ENCODE results near the gene ZBTB20.

Gene ZBTB20

DNA sequence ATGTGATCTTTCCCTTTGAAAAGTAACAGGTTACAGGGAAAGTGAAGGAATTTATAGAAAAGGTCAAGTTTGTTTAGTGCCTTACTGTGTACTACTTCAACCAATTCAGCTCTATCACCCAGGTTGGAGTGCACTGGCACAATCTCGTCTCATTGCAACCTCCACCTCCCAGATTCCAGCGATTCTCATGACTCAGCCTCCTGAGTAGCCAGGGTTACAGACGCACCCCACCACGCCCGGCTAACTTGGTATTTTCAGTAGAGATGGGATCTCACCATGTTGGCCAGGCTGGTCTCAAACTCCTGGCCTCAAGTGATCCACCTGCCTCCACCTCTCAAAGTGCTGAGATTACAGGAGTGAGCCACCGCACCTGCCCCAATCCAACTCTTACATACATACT lies 279.7 kb downstream of the ZBTB20 start:
- DNase-seq, result no peak

DNA sequence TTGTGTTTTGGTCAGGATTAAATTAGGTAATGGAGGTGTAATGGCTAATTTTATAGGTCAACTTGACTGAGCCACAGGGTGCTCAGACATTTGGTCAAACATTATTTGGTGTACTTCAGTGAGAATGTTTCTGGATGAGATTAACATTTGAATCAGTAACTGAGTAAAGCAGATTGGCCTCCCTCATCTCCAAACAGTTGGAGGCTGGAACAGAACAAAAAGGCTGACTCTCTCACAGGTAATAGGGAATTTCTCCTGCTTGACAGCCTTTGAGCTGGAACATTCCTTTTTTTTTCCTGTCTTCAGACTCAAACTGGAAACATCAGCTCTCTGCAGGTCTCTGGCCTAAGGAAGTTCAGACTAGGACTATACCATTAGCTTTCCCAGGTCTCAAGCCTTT lies 280.7 kb downstream of the ZBTB20 start:
- no peak for DNase-seq

DNA sequence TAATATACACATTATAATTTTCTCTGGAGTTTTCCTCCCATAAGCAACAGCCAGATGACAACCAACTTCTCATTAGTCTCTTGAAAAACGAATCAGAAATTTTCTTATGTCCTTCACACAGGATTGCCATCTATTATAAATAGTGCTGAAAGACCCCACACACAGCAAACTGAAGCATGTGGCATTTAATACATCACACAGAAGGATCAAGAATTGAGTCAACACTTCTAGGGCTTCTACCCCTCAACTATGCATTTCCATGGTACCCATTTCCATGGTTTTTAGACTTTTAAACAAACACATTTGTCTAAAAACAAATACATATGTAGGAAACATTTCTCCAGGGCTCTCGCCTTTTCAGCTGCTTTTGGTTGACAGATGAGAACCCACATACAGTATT lies 282.1 kb downstream of the ZBTB20 start:
- no peak for DNase-seq

DNA sequence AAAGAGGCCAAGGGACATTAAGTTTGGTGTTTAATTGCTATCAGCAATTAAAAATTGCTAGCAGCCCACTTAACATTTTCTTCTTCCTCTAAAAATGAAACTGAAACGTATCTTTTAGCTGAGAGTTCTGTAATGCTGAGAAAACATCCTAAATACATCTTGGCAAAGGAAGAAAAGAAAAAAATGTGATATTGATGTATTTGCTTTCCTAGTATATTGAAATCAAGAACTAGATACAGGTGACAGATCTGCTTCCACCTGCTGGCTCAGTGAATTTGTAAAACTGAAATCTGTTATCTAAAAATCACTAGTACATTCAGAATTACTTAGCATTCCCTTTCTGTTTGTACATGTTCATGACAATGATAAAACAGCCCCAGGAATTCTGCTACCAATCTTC lies 283.2 kb downstream of the ZBTB20 start:
- DNase-seq, result peak in 1 of 2 donors; percentile 11

DNA sequence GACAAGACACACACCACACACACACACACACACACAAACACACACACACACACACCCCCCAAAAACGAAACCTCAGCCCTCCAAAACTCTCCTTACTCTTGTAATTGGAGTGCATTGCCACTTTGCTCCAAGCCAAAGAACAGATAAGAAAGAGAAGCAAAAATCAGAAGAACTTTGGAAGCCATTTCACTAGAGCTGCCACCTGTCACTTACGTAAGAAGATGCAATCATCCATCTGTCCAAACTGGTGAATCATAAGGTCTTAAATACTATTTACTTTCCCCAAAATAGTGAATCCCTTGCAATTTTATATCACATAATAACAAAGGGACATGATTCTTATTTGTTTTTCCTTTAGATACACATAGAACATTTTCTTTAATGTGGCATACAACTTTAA lies 285.4 kb downstream of the ZBTB20 start:
- no peak for DNase-seq

DNA sequence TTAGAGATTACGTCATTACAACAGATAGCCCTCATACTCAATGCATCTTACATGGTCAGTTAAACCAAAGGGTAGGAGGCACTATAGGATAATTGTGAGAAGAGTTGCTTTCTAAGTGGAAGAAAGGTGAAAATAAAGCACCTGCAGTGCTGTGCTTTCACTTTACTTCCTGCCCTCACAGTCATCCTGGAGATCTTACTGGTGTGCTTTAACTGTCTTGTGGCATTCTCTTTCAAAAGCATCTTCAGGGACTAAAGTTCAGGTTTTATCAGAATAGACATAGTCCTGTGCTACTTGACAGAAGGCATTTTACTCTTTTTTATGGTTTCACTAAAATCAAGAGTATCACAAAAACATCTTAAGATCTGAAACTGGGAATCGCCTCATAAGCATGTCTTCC lies 286.6 kb downstream of the ZBTB20 start:
- DNase-seq, result no peak

DNA sequence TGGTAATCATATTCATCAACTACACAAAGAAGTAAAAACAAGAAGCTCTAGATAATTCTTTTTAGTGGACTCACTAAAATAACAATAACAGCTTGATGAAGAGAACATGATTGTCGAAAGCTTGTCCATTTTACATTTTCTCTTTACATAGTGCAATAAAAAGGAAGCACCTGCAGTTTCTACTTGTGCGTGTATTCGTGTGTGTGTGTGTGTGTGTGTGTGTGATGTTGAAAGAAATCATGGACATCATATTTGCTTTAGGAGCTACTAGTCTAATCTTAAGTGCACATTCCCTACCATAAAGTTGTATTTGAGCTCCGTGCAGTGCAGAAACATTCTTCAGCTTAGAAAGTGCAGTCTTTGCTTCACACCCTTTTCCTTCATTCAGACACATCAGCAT lies 288.8 kb downstream of the ZBTB20 start:
- no peak for DNase-seq

DNA sequence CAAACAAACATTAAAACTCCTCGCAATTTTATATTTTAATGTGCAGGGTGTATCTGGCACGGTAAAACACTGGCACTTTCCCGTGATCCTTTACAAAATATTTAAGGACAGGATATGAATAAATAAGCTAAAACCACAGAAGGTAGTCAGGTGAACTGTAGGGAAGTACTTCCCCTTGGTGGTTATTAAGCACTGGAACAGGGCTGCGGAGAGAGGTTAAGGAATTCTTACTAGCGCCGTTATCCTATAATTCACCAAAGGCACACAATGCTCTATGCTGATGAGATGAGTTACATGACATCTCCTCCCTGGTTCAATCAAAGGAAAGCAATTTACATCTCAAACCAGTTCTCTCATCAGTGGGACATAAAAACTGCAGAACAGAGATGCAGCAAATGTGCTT lies 289.8 kb downstream of the ZBTB20 start:
- DNase-seq, result no peak

DNA sequence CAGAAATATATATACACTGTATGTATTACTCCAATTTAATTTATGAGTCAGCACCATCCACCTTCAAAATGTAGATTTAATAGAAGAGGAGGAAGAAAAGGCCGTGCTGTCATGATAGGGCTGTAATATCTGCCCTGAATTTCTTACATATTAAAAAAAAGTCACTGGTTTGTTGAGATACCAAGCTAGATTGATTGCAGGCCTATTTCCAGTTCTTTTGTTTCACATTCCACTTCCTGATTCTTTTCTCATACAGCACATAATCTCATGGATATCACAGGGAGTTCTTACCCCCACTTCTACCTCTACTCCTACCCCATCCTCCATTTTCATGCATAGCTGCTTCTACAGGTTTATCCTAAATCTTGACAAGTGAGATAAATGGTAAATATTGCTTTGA lies 290.3 kb downstream of the ZBTB20 start:
- DNase-seq, result no peak

DNA sequence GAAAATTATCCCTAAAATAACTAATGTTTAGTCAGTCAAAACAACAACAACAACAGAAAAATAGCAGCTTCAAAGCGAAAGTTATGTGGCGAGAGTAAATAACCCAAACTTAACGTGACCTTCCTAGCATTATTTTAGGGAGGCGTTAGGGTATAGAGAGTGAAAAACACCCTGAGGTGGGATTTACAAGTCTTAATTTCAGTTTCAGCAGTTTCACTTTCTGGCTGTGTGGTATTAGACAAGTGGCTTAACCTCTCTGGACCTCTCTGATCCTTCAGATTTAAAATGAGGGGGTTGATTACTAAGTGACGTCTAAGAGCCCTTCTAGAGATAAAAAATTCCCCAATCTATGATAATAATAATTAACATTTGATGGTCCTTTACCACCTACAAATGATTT lies 291.2 kb downstream of the ZBTB20 start:
- DNase-seq, result no peak

DNA sequence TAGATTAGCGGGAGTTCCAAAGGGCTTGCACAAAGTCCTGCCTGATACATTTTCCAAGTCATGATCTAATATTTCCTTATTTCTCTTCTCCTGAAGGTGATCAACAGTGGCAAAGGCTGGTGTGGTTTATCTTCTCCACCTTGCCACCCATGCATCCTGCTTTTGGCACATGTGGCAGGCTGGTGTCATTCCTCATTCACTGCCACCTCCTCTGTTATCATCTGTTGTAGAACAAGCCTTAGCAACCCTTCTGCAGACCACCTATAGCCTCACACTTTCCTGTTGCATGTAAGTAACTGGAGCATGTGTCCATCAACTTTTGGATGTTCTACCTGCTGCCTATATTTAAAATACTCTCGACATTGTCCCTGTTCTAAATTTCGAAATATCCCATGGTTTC lies 294.1 kb downstream of the ZBTB20 start:
- no peak for DNase-seq

DNA sequence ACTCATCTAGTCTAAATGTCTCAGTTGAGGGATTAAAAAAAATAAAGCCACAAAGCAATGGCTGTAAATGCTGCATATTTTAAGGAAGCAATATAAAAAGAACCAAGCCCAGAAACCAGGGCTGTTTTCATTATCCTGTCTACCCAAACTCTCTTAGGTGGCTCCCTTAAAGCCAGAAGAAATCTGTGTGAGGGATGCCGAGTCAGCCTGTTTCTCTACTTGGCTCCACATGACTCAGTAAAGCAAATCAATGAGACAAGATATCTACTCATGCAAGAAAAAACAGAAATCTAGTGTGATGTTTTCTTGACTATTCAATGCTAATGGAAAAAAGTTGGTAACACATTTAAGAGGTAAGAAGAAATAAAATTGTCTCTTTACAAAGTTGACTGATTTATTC lies 296.2 kb downstream of the ZBTB20 start:
- DNase-seq, result no peak

DNA sequence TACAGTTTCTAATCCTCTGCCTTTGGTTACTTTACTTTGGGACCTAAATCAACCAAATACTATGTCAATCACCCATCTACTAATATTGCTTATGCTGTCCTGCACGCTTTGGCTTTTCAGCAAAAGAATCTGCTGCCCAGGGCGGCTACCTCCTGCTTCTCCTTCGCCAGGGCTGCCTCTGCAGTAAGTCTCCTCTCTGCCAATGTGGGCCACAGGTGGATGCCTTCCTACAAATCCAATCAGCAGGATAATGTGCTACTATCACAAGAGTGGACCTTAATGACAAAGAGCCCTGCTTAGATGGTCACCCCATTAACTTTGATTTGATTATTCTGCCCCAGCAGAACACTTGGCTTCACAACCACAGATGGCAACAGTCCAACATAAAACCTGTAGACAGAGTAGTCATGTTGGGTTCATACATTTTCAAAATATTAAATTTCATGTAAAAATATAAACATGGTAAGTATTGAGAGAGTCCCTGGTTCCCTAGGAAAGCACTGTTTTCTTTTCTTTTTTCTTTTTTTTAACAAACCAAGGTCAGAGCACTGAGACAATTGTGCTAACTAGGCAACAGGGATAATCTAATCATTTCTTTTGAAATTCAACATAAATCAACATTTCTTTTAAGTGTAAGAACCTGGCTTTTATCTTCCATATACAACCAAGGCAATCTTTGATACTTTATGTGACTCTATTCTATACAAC lies 298.3 kb downstream of the ZBTB20 start:
- DNase-seq, result no peak

DNA sequence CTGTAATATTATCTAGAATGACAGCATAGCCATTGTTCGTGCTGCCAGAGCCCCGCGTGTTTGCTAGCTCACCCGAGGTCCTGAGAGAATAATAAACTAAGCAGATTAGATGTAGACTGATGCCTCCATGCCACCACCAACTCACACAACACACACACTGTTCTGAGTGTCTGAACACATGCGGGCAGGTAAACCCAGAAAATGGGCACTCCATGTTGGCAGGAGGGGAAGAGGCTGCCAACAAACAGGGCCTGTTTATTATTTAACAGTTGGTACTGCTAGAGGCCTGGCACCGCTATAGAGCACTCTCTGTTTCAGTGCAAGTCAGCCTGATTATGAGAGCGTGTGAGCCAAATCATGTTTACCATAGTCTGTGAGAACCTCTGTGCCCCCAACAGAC lies 299.0 kb downstream of the ZBTB20 start:
- no peak for DNase-seq

DNA sequence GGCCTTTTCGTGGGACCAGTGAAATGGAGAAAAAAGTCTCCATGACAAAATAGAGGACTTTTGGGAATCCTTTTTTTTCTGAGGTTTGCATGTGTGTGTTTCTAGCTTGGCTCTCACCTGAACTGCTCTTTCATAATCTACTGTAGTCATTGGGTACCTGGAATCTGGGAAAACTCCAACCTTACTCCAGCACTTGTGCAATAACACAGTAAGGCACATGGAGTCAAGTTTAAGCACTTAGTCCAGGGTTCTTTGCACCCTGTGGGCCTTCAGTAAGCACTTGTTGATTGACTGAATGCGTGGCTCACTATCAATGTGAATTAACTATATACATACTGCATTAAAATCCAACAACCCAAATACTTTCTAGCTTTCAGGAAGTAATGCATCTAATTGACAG lies 299.5 kb downstream of the ZBTB20 start:
- no peak for DNase-seq

DNA sequence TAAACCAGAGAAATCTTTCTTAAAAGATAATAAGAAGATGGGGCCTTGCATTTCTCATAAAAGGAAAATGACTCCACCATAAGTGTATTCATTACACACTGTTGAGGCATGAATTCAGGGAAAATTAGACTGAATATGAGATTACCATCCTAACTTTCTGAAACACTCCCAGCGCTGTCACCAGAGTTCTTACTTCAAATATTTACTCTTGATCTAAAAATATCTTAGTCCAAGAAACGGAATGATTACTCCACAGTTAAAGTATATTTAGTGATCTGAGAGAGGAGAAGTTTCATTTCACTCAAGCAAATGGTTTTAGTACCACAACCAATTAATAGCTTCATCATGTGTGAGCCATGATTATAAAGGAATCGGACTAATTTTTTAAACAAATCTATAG lies 300.3 kb downstream of the ZBTB20 start:
- no peak for DNase-seq

DNA sequence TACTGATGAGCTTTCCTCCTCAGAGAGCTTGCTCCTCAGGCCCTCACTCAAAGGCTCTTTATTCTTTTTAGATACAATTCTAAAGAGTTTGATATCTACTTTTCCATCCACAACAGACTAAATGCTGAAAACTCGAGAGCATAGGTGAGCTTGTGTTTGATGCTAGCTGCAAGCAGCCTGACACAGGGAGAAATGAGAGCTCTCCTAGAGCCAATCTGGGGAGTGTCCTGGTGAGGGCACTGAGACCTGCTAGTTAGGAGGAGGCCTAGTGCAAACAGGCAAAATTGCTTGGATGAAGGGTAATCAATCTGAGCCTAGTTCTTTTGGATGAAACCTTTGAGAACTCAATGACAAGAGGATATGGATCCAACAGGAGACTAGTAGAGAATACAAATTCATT lies 300.8 kb downstream of the ZBTB20 start:
- no peak for DNase-seq

DNA sequence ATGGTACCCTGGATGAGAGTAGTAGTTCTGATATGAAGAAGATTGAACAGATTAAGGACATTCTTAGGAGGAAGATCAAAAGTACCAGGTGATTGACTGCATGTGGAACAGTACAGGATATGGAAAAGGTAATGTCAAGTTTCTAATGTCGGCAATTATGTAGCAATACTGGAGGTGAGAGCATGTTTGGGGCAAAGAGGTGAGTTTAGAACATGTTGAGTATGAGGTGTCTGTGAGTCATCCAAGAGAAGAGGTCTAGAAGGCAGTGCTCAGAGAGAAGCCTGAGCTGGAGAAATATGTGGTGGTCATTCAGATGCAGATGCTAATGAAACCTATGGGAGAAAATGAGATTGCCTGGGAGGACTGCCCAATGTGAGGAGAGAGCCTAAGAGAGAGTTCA lies 305.6 kb downstream of the ZBTB20 start:
- no peak for DNase-seq

DNA sequence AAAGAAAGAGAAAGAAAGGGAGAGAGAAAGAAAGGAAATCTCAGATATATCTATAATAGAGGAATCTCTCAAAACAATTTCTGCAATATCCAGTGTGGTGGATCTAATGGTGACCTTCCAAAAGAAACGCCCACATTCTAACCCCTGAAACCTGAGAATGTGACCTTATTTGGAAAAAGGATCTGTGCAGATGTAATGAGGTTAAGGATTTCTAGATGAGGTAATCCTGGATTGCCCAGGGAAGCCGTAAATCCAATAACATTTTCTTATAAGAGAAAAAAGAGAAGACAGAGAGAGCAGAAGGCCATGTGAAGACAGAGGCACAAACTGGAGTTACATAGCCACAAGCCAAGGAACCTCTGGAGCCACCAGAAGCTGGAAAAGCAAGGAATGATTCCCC lies 307.6 kb downstream of the ZBTB20 start:
- no peak for DNase-seq

DNA sequence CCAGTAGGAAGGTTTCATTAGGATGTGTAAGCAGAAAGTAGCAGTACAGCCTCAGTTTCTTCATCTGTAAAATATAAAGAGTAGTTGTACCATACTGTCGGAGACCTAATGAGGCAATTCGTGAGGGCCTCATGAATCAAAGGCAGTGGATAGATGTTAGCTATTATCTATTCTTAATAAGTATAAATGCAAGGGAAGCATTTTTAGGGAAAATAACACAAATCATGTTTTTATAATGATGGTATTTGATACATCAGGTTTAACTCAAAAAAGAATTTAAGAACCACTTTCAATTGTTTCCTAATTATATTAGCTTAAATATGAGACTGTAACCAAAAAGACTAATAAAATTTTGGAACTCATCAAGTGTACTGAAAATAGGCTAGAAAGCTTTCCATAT lies 309.1 kb downstream of the ZBTB20 start:
- DNase-seq, result no peak

DNA sequence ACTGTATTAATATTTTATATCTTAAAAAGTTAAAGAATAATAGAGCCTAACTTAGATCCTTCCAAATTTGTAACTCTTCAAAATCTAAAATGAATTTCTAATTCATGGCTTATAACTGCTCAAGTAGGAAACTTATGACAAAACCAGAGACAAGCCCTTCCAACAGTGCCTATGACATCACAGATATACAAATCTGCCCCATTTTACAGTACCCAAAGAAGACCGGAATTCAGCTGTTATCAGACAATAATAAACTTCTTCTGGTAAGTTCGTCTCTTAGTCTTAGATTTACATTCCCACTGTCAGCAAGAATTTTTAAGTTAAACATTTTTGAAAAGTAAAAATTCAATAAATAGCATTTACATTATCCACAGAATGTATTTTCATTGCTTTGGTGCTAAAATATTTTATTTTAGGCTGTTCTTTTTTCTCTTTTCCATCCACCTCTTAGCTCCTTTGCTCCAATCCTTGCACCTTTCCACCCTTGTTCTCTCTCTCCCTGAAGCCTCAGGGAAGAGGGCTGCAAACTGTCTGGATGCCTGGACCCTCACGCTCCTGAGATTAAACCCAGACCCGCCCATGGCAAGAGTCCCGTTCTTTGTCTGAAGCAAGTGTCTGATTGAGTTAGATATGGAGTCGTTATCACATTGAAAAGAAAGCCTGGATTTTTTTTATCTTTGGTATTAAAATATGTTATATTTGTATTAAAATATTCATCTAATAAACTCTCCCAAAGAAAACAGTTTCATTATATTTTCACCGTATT lies 312.7 kb downstream of the ZBTB20 start:
- DNase-seq, result no peak

DNA sequence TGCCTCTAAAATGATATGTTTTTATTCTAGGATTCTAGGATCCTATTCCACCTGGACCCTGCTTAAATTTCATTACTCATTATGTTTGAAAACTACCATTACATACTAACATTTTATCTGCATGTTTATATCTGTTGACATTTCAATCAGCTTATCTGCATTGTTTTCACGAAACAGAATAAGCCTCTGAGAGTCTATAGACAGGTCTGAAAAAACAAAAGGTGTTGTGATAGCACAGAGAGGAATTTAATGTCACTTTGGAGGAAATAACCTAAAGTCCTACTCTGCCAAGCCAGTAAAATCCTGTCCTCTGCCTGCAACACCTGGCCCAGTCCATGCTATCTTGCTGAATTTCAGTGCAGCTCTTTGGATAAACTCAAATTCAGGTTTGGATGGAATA lies 315.2 kb downstream of the ZBTB20 start:
- no peak for DNase-seq

DNA sequence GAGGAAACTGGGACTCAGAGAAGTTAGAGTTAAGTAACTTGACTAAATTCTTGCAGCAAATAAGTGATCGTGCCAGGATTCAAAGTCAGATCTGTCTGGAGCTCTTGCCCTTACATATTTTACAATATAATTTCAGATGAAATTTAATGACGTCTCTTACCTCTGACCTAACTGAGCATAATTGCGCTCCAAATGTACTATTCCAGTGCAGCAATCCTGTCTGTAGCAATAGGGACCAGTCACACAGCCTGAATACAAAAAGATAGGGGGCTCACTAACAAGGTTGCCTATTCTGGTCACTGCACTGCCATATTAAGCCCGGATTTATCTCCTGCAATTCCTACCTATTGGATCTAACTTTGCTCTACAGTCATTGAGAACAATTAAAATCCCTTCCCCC lies 316.4 kb downstream of the ZBTB20 start:
- no peak for DNase-seq

DNA sequence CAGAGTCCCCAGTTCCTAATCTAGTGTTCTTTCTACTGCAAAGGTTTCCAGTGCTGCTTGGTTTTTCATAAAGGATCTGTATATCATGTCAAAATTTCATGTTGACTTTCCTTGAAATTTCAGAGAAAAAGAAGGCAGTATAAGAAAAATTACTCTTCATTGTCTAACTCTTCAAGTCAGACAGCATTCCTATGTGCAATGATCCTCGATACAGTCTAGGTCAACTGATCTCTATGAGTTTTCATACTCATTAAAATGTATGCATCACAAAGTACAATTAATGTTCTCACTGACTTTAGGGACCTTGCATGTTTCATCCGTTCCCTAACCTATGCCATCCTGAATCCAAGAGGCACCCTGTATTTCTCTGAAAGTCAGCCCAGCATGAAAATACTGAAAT lies 317.3 kb downstream of the ZBTB20 start:
- no peak for DNase-seq

DNA sequence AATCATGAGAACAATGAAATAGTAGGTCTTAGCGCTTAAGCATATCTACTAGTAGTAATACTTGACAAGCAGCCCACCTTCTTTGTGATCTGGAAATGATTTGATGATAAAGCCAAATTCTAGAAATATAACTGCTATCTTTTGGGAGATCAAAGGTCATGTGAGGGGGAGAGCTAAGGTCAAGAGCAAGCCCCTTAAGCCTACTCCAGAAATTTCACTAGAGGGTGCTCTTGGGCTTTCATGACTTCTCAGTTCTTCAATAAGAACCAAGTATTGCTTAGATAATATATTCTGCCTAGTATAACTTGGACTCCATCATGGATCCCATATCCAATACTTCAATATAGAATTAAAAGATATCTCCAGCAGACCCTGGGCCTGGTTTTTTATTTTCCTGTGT lies 319.6 kb downstream of the ZBTB20 start:
- DNase-seq, result peak in 1 of 2 donors; percentile 24
